ENCODE measurements around the gene RBBP8. TPM values are rescaled to one million over a fixed set of nuclear protein-coding genes. Genes with fewer than 3 reads are reported as not detected.

The RBBP8 gene
- polyA plus RNA-seq, 3 donors: 5.8 to 9.6 (median 7.8) TPM

GRCh38 chr18:22999647-23000046 is 66.5 kb downstream of the RBBP8 start:
- Histone ChIP-seq H3K27ac (ENCODE audit: low read depth in 1 of 2, low read length in 2 of 2) (no peak overlapping the region), H3K4me3 (replicated peaks in 1 of 3; ENCODE audit: low read depth in 2 of 3, low read length in 3 of 3) (no peak overlapping the region), H3K4me1 (ENCODE audit: control insufficient read depth in 1 of 2, insufficient read depth in 2 of 2, low read length in 2 of 2) (no peaks in the 10 kb centered on the region), H3K9me3 (replicated peaks in 1 of 2; ENCODE audit: control insufficient read depth in 1 of 2, insufficient read depth in 1 of 2, low read length in 2 of 2) (no peaks in the 10 kb centered on the region), H3K9ac (ENCODE audit: insufficient read depth, low read length, poor library complexity, severe bottlenecking) (no peak overlapping the region), H4K20me1 (ENCODE audit: insufficient read depth, low read length) (no peaks in the 10 kb centered on the region), H3K36me3 (replicated peaks in 1 of 2; ENCODE audit: control insufficient read depth in 1 of 2, insufficient read depth in 2 of 2, low read length in 2 of 2) (peaks cover 17 to 69% of the 10 kb centered on the region in 2 donors), H3K4me2 (replicated peaks; ENCODE audit: extremely low read depth, low read length, poor library complexity, severe bottlenecking) (no peak overlapping the region), H3K79me2 (ENCODE audit: insufficient read depth, low read length) (no peaks in the 10 kb centered on the region), H3K27me3 (ENCODE audit: control insufficient read depth in 2 of 2, insufficient read depth in 2 of 2, low read length in 2 of 2) (no peaks in the 10 kb centered on the region), H2AFZ (ENCODE audit: insufficient read depth, low read depth, low read length, poor library complexity, severe bottlenecking) (no peak overlapping the region)
- intact Hi-C loops (cut with micrococcal nuclease): loop anchor here in 1 of 2 donors (10.0 kb wide), 1 partner anchor 195 kb away; no protein-coding TSS in a partner anchor
- Mint-ChIP-seq H3K27me3 (ENCODE audit: low read depth in 3 of 3) (no peaks in the 10 kb centered on the region), H3K4me3 (no peak overlapping the region), H3K36me3 (peaks cover 43 to 58% of the 10 kb centered on the region in 2 donors), H3K4me1 (no peaks in the 10 kb centered on the region), H3K27ac (no peak overlapping the region), H3K9me3 (no peaks in the 10 kb centered on the region)
- no peak for TF ChIP-seq CTCF (IDR thresholded peaks at IDR 0.05)
- WGBS (ENCODE audit: insufficient coverage): no CpG with 5 or more reads among the region's 2 CpGs
- DNase-seq: no peak

DNA sequence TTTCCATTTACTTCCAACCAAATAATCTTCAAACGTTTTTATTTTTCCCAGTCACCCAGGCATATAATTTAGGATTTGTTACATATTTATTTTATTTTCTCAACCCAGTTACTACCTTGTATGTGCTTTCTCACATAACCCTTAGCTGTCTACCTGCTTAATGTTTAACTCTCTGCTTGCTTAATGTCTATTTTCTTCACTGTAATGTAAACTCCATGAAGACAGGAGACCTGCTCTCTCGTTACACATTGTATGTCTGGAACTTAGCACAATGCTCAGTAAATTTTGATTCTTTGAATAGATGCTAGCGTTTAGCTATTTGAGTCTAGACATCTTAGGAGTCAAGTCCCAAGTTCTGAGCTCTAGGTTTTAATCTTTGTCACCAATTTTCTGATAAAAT is 70.2 kb downstream of the RBBP8 start:
- Histone ChIP-seq H3K4me2 (replicated peaks; ENCODE audit: extremely low read depth, low read length, poor library complexity, severe bottlenecking) (no peak overlapping the region), H3K27me3 (ENCODE audit: control insufficient read depth in 2 of 2, insufficient read depth in 2 of 2, low read length in 2 of 2) (no peaks in the 10 kb centered on the region), H3K9me3 (replicated peaks in 1 of 2; ENCODE audit: control insufficient read depth in 1 of 2, insufficient read depth in 1 of 2, low read length in 2 of 2) (no peaks in the 10 kb centered on the region), H2AFZ (ENCODE audit: insufficient read depth, low read depth, low read length, poor library complexity, severe bottlenecking) (no peak overlapping the region), H4K20me1 (ENCODE audit: insufficient read depth, low read length) (no peaks in the 10 kb centered on the region), H3K36me3 (replicated peaks in 1 of 2; ENCODE audit: control insufficient read depth in 1 of 2, insufficient read depth in 2 of 2, low read length in 2 of 2) (peaks cover 9 to 68% of the 10 kb centered on the region in 2 donors), H3K9ac (ENCODE audit: insufficient read depth, low read length, poor library complexity, severe bottlenecking) (no peak overlapping the region), H3K79me2 (ENCODE audit: insufficient read depth, low read length) (no peaks in the 10 kb centered on the region), H3K4me3 (replicated peaks in 1 of 3; ENCODE audit: low read depth in 2 of 3, low read length in 3 of 3) (no peak overlapping the region), H3K27ac (ENCODE audit: low read depth in 1 of 2, low read length in 2 of 2) (no peak overlapping the region), H3K4me1 (ENCODE audit: control insufficient read depth in 1 of 2, insufficient read depth in 2 of 2, low read length in 2 of 2) (no peaks in the 10 kb centered on the region)
- H3K27me3 Mint-ChIP-seq (ENCODE audit: low read depth in 3 of 3): no peaks in the 10 kb centered on the region
- H3K4me3 Mint-ChIP-seq: no peak overlapping the region
- H3K9me3 Mint-ChIP-seq: no peaks in the 10 kb centered on the region
- no peak for TF ChIP-seq CTCF (IDR thresholded peaks at IDR 0.05)
- 100% methylated on average over 1 of the region's 3 CpGs for WGBS (ENCODE audit: insufficient coverage)
- intact Hi-C loops (cut with micrococcal nuclease): loop anchor here in 1 of 2 donors (10.0 kb wide), 1 partner anchor 198 kb away; no protein-coding TSS in a partner anchor
- peaks cover 34 to 63% of the 10 kb centered on the region in 2 donors for H3K36me3 Mint-ChIP-seq
- H3K27ac Mint-ChIP-seq: no peak overlapping the region
- H3K4me1 Mint-ChIP-seq: no peaks in the 10 kb centered on the region
- DNase-seq: no peak
